ENCODE data around the gene TAGAP. TPM values are rescaled to one million over a fixed set of nuclear protein-coding genes. Genes with fewer than 3 reads are reported as not detected.

The TAGAP gene
- polyA plus RNA-seq, 1 of the 3 experiments (the other 2 are of a cell fraction): not detected

DNA sequence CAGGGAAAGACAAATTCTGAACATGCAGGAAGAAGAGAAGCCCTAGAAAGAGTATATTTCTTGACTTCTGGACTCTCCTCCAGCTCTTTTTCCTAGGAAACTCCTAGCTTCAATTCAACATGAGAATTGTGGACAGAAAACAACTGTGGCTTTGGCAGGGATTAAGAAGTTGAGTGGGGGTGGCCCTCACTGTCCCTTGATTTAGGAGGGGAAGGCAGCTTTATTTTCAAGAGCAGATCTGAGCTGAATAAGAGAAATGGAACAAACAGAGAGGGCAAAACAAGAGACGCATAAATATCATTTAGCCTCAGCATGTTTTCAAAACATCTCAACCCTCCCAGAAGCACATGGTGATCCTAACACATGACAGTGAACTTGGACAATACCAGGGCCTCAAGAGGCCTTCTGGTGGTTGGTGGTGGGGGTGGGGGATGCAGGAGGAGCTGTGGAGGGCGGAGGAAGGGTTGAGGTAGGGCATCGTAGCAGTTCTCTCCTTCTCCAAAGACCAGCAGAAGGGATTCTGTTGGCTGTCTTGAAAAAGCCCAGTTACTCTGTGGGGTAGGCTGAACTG, 21.1 kb upstream of the TAGAP start:
- no peaks in the 10 kb centered on the region for H3K9me3 ChIP-seq
- no peak overlapping the region for H3K4me2 ChIP-seq
- no peak overlapping the region for H3K4me3 ChIP-seq (ENCODE audit: low read depth in 2 of 2, low read length in 1 of 2)
- CTCF ChIA-PET: interaction anchor here (2.1 to 3.5 kb wide), 2 partner anchors 23 to 38 kb away, joined by 11 to 16 read pairs; no protein-coding TSS in a partner anchor
- 44% methylated on average over 3 of the region's 3 CpGs for WGBS (ENCODE audit: low lambda C conversion rate)
- H3K27ac ChIP-seq (ENCODE audit: low read depth in 2 of 2, low read length in 1 of 2): no peak overlapping the region
- no peaks in the 10 kb centered on the region for H4K20me1 ChIP-seq (ENCODE audit: insufficient read depth)
- H3F3A ChIP-seq (replicated peaks; ENCODE audit: insufficient read depth): no peaks in the 10 kb centered on the region
- H2AFZ ChIP-seq (ENCODE audit: low read depth): no peak overlapping the region
- no peak for TF ChIP-seq EZH2phosphoT487 (IDR thresholded peaks at IDR 0.05; ENCODE audit: borderline replicate concordance, low read depth)
- TF ChIP-seq TAF1 (IDR thresholded peaks at IDR 0.05; ENCODE audit: borderline replicate concordance, low read depth, low read length): no peak
- DNase-seq: no peak
- POLR2A ChIA-PET: no interaction called here
- H3K9me2 ChIP-seq: no peaks in the 10 kb centered on the region
- H3K27me3 ChIP-seq (ENCODE audit: insufficient read depth): peaks cover 14% of the 10 kb centered on the region; the same call in 1 of the 2 replicates
- H3K4me1 ChIP-seq (ENCODE audit: control insufficient read depth in 1 of 2, insufficient read depth in 2 of 2, low read depth in 1 of 2, low read length in 1 of 2): no peaks in the 10 kb centered on the region
- H3K79me2 ChIP-seq (ENCODE audit: insufficient read depth): no peaks in the 10 kb centered on the region
- no peaks in the 10 kb centered on the region for H3K36me3 ChIP-seq (replicated peaks in 1 of 2; ENCODE audit: control insufficient read depth in 1 of 2, insufficient read depth in 2 of 2, low read length in 1 of 2)
- H3K9ac ChIP-seq: no peak overlapping the region

DNA sequence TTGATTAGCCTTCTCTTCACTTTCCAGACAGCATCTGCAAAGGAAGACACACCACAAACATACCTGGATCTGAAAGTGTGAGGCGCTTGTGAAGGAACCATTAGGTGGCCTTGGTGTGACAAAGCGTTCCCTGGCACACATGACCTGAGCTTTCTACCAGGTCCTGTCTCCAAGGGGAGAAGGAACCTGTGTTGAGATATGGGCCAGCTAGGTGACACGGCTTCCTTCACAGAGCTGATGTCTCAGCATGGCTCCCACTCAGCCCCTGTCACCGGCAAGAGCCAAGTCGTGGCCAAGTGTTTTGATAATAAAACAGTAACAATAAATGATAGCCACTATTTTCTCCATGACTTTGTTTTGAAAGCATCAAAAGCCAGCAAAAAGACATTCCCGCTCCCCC, 20.3 kb upstream of the TAGAP start:
- TF ChIP-seq, protein P1, sequence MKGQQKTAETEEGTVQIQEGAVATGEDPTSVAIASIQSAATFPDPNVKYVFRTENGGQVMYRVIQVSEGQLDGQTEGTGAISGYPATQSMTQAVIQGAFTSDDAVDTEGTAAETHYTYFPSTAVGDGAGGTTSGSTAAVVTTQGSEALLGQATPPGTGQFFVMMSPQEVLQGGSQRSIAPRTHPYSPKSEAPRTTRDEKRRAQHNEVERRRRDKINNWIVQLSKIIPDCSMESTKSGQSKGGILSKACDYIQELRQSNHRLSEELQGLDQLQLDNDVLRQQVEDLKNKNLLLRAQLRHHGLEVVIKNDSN (IDR thresholded peaks at IDR 0.05; ENCODE audit: borderline replicate concordance, low read depth): no peak
- TF ChIP-seq CHD2 (IDR thresholded peaks at IDR 0.05; ENCODE audit: low read length, partially characterized antibody): no peak
- no peak for TF ChIP-seq SIN3A (IDR thresholded peaks at IDR 0.05; ENCODE audit: borderline replicate concordance, low read depth, low read length)
- TF ChIP-seq RCOR1 (IDR thresholded peaks at IDR 0.05; ENCODE audit: low read length): no peak
- TF ChIP-seq RAD21 (IDR thresholded peaks at IDR 0.05; ENCODE audit: low read length): no peak
- no peak for TF ChIP-seq MXI1 (IDR thresholded peaks at IDR 0.05; ENCODE audit: low read depth, low read length)
- no peak for TF ChIP-seq SMC3 (IDR thresholded peaks at IDR 0.05; ENCODE audit: low read depth, low read length)
- TF ChIP-seq JUND (IDR thresholded peaks at IDR 0.05): no peak
- TF ChIP-seq GABPA (IDR thresholded peaks at IDR 0.05; ENCODE audit: low read depth): no peak
- TF ChIP-seq NRF1 (IDR thresholded peaks at IDR 0.05; ENCODE audit: low read depth, low read length): no peak
- TF ChIP-seq, protein P2, sequence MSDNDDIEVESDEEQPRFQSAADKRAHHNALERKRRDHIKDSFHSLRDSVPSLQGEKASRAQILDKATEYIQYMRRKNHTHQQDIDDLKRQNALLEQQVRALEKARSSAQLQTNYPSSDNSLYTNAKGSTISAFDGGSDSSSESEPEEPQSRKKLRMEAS (IDR thresholded peaks at IDR 0.05; ENCODE audit: low read depth): no peak
- no peak for TF ChIP-seq FOSL2 (IDR thresholded peaks at IDR 0.05; ENCODE audit: borderline replicate concordance, low read depth)
- TF ChIP-seq POLR2AphosphoS5 (IDR thresholded peaks at IDR 0.05; ENCODE audit: low read depth, low read length): no peak
- no peak for TF ChIP-seq EP300 (IDR thresholded peaks at IDR 0.05; ENCODE audit: borderline replicate concordance in 1 of 2, low read depth in 1 of 2, low read length in 1 of 2)
- Histone ChIP-seq H3K9ac (no peak overlapping the region), H3F3A (replicated peaks; ENCODE audit: insufficient read depth) (no peaks in the 10 kb centered on the region), H2AFZ (ENCODE audit: low read depth) (no peak overlapping the region), H3K4me2 (no peak overlapping the region), H3K9me2 (no peaks in the 10 kb centered on the region), H3K9me3 (no peaks in the 10 kb centered on the region), H3K36me3 (replicated peaks in 1 of 2; ENCODE audit: control insufficient read depth in 1 of 2, insufficient read depth in 2 of 2, low read length in 1 of 2) (no peaks in the 10 kb centered on the region), H3K4me3 (ENCODE audit: low read depth in 2 of 2, low read length in 1 of 2) (no peak overlapping the region), H3K79me2 (ENCODE audit: insufficient read depth) (no peaks in the 10 kb centered on the region), H3K4me1 (ENCODE audit: control insufficient read depth in 1 of 2, insufficient read depth in 2 of 2, low read depth in 1 of 2, low read length in 1 of 2) (no peaks in the 10 kb centered on the region), H4K20me1 (ENCODE audit: insufficient read depth) (no peaks in the 10 kb centered on the region), H3K27ac (ENCODE audit: low read depth in 2 of 2, low read length in 1 of 2) (no peak overlapping the region), H3K27me3 (ENCODE audit: insufficient read depth) (peaks cover 14% of the 10 kb centered on the region; the same call in 1 of the 2 replicates)
- 36% methylated on average over 4 of the region's 6 CpGs for WGBS (ENCODE audit: low lambda C conversion rate)
- ChIA-PET CTCF (interaction anchor here (2.1 to 3.5 kb wide), 2 partner anchors 23 to 39 kb away, joined by 11 to 16 read pairs; no protein-coding TSS in a partner anchor), POLR2A (no interaction called here)
- DNase-seq: no peak

Measured in SK-N-SH (cell line).